Ectodermal cell (in vitro differentiated cells): Measurements from ENCODE around the gene TSG101. TPM values are rescaled to one million over a fixed set of nuclear protein-coding genes. Genes with fewer than 3 reads are reported as not detected.

ENCODE experiments used
- H3K27ac ChIP-seq: 2 replicates; pipeline ENCODE4 v1.7.0; 2013; ENCODE audit warnings: mild to moderate bottlenecking, low read depth, low read length; ENCODE audit not compliant: insufficient read depth, poor library complexity, severe bottlenecking
- H3K27me3 ChIP-seq: 2 replicates; pipeline ENCODE4 v1.7.0; 2013; ENCODE audit warnings: mild to moderate bottlenecking, low read length; ENCODE audit not compliant: insufficient read depth, control insufficient read depth, poor library complexity, severe bottlenecking
- H3K36me3 ChIP-seq: one replicate; pipeline ENCODE4 v1.7.0; 2013; ENCODE audit warnings: low read length; ENCODE audit not compliant: control insufficient read depth, insufficient read depth
- H3K4me1 ChIP-seq: one replicate; pipeline ENCODE4 v1.7.0; 2013; ENCODE audit warnings: low read length; ENCODE audit not compliant: control insufficient read depth, insufficient read depth
- H3K4me3 ChIP-seq: 2 replicates; pipeline ENCODE4 v1.7.0; 2013; ENCODE audit warnings: low read depth, low read length, control low read depth; ENCODE audit not compliant: insufficient read depth
- H3K9me3 ChIP-seq: 2 replicates; pipeline ENCODE4 v1.7.0; 2013; ENCODE audit warnings: mild to moderate bottlenecking, low read length, moderate library complexity; ENCODE audit not compliant: control insufficient read depth
- WGBS, 2 experiments: methylation state at CpG; one replicate each; pipeline ENCODE4 v1.1.7; 2013; ENCODE audit warnings: missing lambda C conversion rate in 2 of 2; 5-methylcytosine and 5-hydroxymethylcytosine counted together
- polyA plus RNA-seq, 4 experiments: library from polyadenylated mRNA; stranded (reverse); fragments of 50-300 nt; gene quantifications; one replicate each; pipeline ENCODE4 v1.2.3, GENCODE V29; 2013

The TSG101 gene
- polyA plus RNA-seq (2013, experiment 1 of 4): 68.8 TPM
- 61.8 TPM for polyA plus RNA-seq (2013, experiment 2 of 4)
- 75.2 TPM for polyA plus RNA-seq (2013, experiment 3 of 4)
- 65.6 TPM for polyA plus RNA-seq (2013, experiment 4 of 4)

GRCh38 chr11:18526521-18527296 lies at the start of gene TSG101:
Gene TSG101, minus strand, starts transcription at chr11:18526942. Its CDS starts 126 bp downstream, at chr11:18526816.
- H3K4me3 ChIP-seq: peak within 1 kb of the TSS; percentile 64
- WGBS, 2 experiments: 0% methylated on average over 57 of the region's 57 CpGs
- H3K27me3 ChIP-seq: no peaks in the 10 kb centered on the region
- H3K36me3 ChIP-seq: no peaks in the 10 kb centered on the region
- no peaks in the 10 kb centered on the region for H3K9me3 ChIP-seq
- peak within 1 kb of the TSS; percentile 97 for H3K27ac ChIP-seq
- no peaks in the 10 kb centered on the region for H3K4me1 ChIP-seq

- Histone ChIP-seq H3K4me3 (no peak overlapping the region), H3K27me3 (no peaks in the 10 kb centered on the region), H3K36me3 (no peaks in the 10 kb centered on the region), H3K4me1 (no peaks in the 10 kb centered on the region), H3K27ac (no peak overlapping the region), H3K9me3 (no peaks in the 10 kb centered on the region)
- 100% methylated on average over 1 of the region's 1 CpG; no CpG with 5 or more reads in 1 of the 2 experiments for WGBS, 2 experiments
Measured at GRCh38 chr11:18575361-18575760, 48.6 kb upstream of the TSG101 start.

GRCh38 chr11:18567081-18567480 lies 40.3 kb upstream of the TSG101 start:
- Histone ChIP-seq H3K27ac (no peak overlapping the region), H3K36me3 (peaks cover 5% of the 10 kb centered on the region), H3K27me3 (no peaks in the 10 kb centered on the region), H3K9me3 (no peaks in the 10 kb centered on the region), H3K4me1 (no peaks in the 10 kb centered on the region), H3K4me3 (no peak overlapping the region)
- 94 to 100% methylated on average over 2 of the region's 3 CpGs for WGBS, 2 experiments

GRCh38 chr11:18566406-18566805 lies 39.7 kb upstream of the TSG101 start:
- H3K9me3 ChIP-seq: no peaks in the 10 kb centered on the region
- no peaks in the 10 kb centered on the region for H3K27me3 ChIP-seq
- H3K36me3 ChIP-seq: peaks cover 5% of the 10 kb centered on the region

GRCh38 chr11:18564149-18564548 lies 37.4 kb upstream of the TSG101 start:
- Histone ChIP-seq H3K4me1 (no peaks in the 10 kb centered on the region), H3K9me3 (no peaks in the 10 kb centered on the region), H3K36me3 (no peaks in the 10 kb centered on the region), H3K4me3 (no peak overlapping the region), H3K27ac (no peak overlapping the region), H3K27me3 (no peaks in the 10 kb centered on the region)

More at GRCh38 chr11:18566406-18566805, 39.7 kb upstream of the TSG101 start:
- H3K4me3 ChIP-seq: no peak overlapping the region
- no peaks in the 10 kb centered on the region for H3K4me1 ChIP-seq
- H3K27ac ChIP-seq: no peak overlapping the region

GRCh38 chr11:18563090-18563730 lies 36.5 kb upstream of the TSG101 start:
- 91 to 95% methylated on average over 2 of the region's 2 CpGs for WGBS, 2 experiments
- no peak overlapping the region for H3K27ac ChIP-seq
- H3K27me3 ChIP-seq: no peaks in the 10 kb centered on the region

GRCh38 chr11:18548001-18548400 lies 21.3 kb upstream of the TSG101 start:
- Histone ChIP-seq H3K36me3 (no peaks in the 10 kb centered on the region), H3K27ac (no peak overlapping the region), H3K9me3 (no peaks in the 10 kb centered on the region), H3K27me3 (no peaks in the 10 kb centered on the region), H3K4me3 (no peak overlapping the region), H3K4me1 (no peaks in the 10 kb centered on the region)
- 80 to 85% methylated on average over 1 to 2 of the region's 2 CpGs for WGBS, 2 experiments

More at GRCh38 chr11:18563090-18563730, 36.5 kb upstream of the TSG101 start:
- Histone ChIP-seq H3K36me3 (no peaks in the 10 kb centered on the region), H3K4me3 (no peak overlapping the region), H3K4me1 (no peaks in the 10 kb centered on the region), H3K9me3 (no peaks in the 10 kb centered on the region)

GRCh38 chr11:18540207-18541009 lies 13.7 kb upstream of the TSG101 start:
- no peaks in the 10 kb centered on the region for H3K9me3 ChIP-seq
- H3K27ac ChIP-seq: no peak overlapping the region
- H3K4me1 ChIP-seq: no peaks in the 10 kb centered on the region
- no CpG with 5 or more reads among the region's 1 CpG for WGBS, 2 experiments
- H3K4me3 ChIP-seq: no peak overlapping the region
- H3K36me3 ChIP-seq: no peaks in the 10 kb centered on the region
- no peaks in the 10 kb centered on the region for H3K27me3 ChIP-seq

- Histone ChIP-seq H3K27ac (no peak overlapping the region), H3K36me3 (no peaks in the 10 kb centered on the region)
- WGBS, 2 experiments: 80 to 93% methylated on average over 1 of the region's 1 CpG
Measured at GRCh38 chr11:18536209-18536608, 9.5 kb upstream of the TSG101 start.

GRCh38 chr11:18534245-18534644 lies 7.5 kb upstream of the TSG101 start:
- Histone ChIP-seq H3K4me3 (no peak overlapping the region), H3K27ac (no peak overlapping the region), H3K27me3 (no peaks in the 10 kb centered on the region), H3K9me3 (no peaks in the 10 kb centered on the region), H3K36me3 (no peaks in the 10 kb centered on the region), H3K4me1 (no peaks in the 10 kb centered on the region)
- WGBS, 2 experiments: 100% methylated on average over 1 of the region's 1 CpG

More at GRCh38 chr11:18536209-18536608, 9.5 kb upstream of the TSG101 start:
- H3K27me3 ChIP-seq: no peaks in the 10 kb centered on the region
- H3K4me1 ChIP-seq: no peaks in the 10 kb centered on the region
- H3K9me3 ChIP-seq: no peaks in the 10 kb centered on the region
- no peak overlapping the region for H3K4me3 ChIP-seq
